Keratinocyte (primary cell): ENCODE results near the gene PPM1A.

Experiments used
- EZH2 ChIP-seq: IDR thresholded peaks from one replicate; pipeline ENCODE4 v1.6.1; 2012; ENCODE audit warnings: inconsistent platforms, mild to moderate bottlenecking, low read length, moderate library complexity
- TF ChIP-seq, protein P1 (sequence below), 3 experiments: IDR thresholded peaks in 1 of 3; conservative IDR thresholded peaks in 1 of 3; optimal IDR thresholded peaks in 1 of 3; 2 replicates in 2 of 3; 3 replicates in 1 of 3; pipeline versions ENCODE3 to v1.5.1; 2011; ENCODE audit warnings: low read length in 3 of 3, mild to moderate bottlenecking in 3 of 3, moderate library complexity in 2 of 3, control low read depth in 1 of 3, inconsistent platforms in 1 of 3; ENCODE audit not compliant: insufficient read depth in 2 of 3; ENCODE audit errors: extremely low read depth in 1 of 3

DNA sequence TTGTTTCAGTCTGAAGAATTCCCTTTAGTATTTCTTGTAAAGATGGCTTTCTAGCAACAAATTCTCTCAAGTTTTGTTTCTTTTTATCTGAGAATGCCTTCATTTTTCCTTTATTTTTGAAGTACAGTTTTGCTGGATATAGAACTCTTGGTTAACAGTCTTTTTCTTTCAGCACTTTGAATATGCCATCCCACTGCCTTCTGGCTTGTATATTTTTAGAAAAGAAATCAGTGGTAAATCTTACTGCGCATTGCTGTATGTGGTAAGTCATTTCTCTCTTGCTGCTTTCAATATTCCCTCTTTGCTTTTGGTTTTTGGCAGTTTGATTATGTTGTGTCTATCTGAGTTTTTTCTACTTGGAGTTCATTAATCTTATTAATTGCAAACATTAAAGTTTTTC lies 16.8 kb upstream of the PPM1A start:
- no peak for TF ChIP-seq EZH2
- TF ChIP-seq, protein P1, sequence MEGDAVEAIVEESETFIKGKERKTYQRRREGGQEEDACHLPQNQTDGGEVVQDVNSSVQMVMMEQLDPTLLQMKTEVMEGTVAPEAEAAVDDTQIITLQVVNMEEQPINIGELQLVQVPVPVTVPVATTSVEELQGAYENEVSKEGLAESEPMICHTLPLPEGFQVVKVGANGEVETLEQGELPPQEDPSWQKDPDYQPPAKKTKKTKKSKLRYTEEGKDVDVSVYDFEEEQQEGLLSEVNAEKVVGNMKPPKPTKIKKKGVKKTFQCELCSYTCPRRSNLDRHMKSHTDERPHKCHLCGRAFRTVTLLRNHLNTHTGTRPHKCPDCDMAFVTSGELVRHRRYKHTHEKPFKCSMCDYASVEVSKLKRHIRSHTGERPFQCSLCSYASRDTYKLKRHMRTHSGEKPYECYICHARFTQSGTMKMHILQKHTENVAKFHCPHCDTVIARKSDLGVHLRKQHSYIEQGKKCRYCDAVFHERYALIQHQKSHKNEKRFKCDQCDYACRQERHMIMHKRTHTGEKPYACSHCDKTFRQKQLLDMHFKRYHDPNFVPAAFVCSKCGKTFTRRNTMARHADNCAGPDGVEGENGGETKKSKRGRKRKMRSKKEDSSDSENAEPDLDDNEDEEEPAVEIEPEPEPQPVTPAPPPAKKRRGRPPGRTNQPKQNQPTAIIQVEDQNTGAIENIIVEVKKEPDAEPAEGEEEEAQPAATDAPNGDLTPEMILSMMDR (optimal IDR thresholded peaks at IDR 0.05 in 1 of 3, IDR thresholded peaks at IDR 0.05 in 1 of 3, conservative IDR thresholded peaks at IDR 0.05 in 1 of 3; ENCODE audit: extremely low read depth in 1 of 3, insufficient read depth in 2 of 3, low read length in 3 of 3) = no peak
